Kidney tubule cell (primary cell): ENCODE measurements around the gene SGTB.
"Not testable (repeated sequence)": the region's sequence is repeated elsewhere in the genome, so short reads cannot be mapped to it uniquely, and the experiment has no call there.

Experiments
- DNase-seq: peaks from one replicate; pipeline ENCODE4 v3.0.0-alpha.2; 2018; ENCODE audit warnings: low spot score

Gene SGTB

GRCh38 chr5:65734196-65734775 lies 12.4 kb upstream of the SGTB start:
- peak; percentile 41 for DNase-seq

- not testable (repeated sequence) for DNase-seq
Measured at GRCh38 chr5:65732046-65732445, 10.1 kb upstream of the SGTB start.

GRCh38 chr5:65730910-65731309 lies 9.0 kb upstream of the SGTB start:
- no peak for DNase-seq

GRCh38 chr5:65728218-65728617 lies 6.3 kb upstream of the SGTB start:
- no peak for DNase-seq

GRCh38 chr5:65727491-65728156 lies 5.7 kb upstream of the SGTB start:
- DNase-seq, result no peak

- DNase-seq, result peak; percentile 65
Measured at GRCh38 chr5:65722575-65723403, 880 bp upstream of the SGTB start.

GRCh38 chr5:65721050-65721719 lies 724 bp downstream of the SGTB start:
- DNase-seq, result peak; percentile 69

- no peak for DNase-seq
Measured at GRCh38 chr5:65718576-65719310, 3.2 kb downstream of the SGTB start.

GRCh38 chr5:65708145-65708544 lies 13.8 kb downstream of the SGTB start:
- no peak for DNase-seq

GRCh38 chr5:65707663-65708062 lies 14.2 kb downstream of the SGTB start:
- DNase-seq, result no peak

GRCh38 chr5:65704621-65705239 lies 17.2 kb downstream of the SGTB start:
- DNase-seq, result no peak

- DNase-seq, result no peak
Measured at GRCh38 chr5:65702036-65702435, 19.9 kb downstream of the SGTB start.

- DNase-seq, result no peak
Measured at GRCh38 chr5:65699338-65699737, 22.6 kb downstream of the SGTB start.

- DNase-seq, result no peak
Measured at GRCh38 chr5:65696892-65697291, 25.0 kb downstream of the SGTB start.

GRCh38 chr5:65695896-65696295 lies 26.0 kb downstream of the SGTB start:
- no peak for DNase-seq

GRCh38 chr5:65695162-65695755 lies 26.6 kb downstream of the SGTB start:
- peak; percentile 7 for DNase-seq

GRCh38 chr5:65693121-65693520 lies 28.8 kb downstream of the SGTB start:
- no peak for DNase-seq

GRCh38 chr5:65682148-65682547 lies 39.8 kb downstream of the SGTB start:
- DNase-seq, result no peak

- DNase-seq, result not testable (repeated sequence)
Measured at GRCh38 chr5:65676056-65676455, 45.9 kb downstream of the SGTB start.

GRCh38 chr5:65674749-65675148 lies 47.2 kb downstream of the SGTB start:
- DNase-seq, result no peak

- DNase-seq, result no peak
Measured at GRCh38 chr5:65672796-65673195, 49.1 kb downstream of the SGTB start.
